ENCODE measurements around the gene APOBR.
"Not testable (repeated sequence)": the region's sequence is repeated elsewhere in the genome, so short reads cannot be mapped to it uniquely, and the experiment has no call there.

APOBR gene, protein sequence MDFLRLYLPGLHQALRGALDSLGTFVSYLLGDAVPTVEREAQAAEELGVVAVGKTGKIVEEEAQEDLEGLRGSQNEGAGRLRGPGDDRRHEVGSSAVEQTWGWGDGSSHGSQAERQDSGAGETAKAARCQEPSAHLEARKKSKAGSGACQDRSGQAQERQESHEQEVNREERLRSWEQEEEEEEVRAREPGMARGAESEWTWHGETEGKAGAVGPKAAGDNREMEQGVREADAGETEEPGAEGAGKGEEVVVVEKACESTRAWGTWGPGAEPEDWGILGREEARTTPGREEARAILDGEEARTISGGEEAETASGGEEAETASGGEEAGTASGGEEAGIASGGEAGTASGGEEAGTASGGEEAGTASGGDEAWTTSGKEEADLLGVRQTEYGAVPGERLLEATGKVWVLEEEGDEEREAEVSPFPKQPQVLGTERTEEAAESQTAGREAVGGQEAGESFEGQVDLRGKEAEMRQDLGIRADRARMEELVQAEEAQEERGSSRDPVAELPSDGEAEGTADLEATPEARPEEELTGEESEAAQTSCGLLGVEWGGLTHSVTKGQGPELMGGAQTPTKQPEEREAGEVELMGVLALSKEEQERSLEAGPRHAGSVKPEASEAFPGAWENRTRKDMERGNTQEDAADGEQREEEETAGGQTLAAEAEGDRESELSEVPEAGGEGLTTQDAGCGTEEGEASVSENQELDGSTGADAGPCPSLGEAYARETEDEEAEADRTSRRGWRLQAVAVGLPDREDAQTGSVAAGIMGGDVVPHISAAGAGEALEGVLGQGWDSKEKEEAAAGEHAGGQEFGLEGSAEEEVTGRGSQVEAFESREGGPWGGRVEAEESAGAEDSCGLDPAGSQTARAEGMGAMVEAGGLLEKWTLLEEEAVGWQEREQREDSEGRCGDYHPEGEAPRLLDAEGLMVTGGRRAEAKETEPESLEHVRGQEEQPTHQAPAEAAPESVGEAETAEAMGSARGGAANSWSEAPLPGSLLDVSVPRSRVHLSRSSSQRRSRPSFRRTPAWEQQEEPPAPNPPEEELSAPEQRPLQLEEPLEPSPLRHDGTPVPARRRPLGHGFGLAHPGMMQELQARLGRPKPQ

GRCh38 chr16:28494121-28494851 lies at the start of gene APOBR:
TSS of gene APOBR (plus strand) at chr16:28494643. CDS start at chr16:28494682, 39 bp downstream.
- DNase-seq: no peak

DNA sequence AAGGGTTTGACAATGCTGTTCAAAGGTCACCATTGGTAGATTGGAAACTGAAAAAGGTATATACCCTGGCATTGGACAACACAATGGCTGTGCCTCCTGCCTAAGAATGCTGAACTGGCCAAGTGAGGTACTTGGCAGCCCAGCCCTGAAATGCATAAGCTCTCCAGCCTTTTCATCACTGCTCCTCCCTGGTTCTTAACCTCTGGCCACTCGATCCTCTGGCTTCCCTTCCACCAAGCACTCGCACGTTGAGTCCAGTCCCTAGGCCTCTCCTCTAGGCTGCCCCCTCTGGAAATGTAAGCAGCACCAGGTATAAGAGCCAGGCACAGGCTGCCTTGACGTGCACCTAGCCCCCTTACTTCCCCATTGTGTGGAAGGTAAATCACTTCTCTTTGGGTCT lies 48.1 kb upstream of the APOBR start:
- not testable (repeated sequence) for DNase-seq

DNA sequence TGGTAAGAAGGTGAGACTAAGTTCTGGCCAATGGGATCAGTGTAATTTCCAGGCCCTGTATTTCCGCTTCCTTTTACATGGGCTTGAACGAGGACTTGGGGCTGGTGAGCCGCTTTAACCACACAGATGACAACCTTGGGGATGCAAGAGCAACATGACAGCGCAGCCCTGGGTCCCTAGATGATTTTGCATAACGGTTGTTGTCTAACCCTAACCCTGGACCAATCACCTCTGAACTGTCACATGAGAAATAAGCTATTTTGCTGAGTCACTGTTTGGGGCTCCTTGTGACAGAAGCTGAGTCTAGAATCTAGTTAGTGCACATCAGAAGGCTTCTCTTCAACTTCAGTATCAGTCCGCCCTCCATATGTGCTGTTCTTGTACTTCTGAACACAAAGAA lies 47.4 kb upstream of the APOBR start:
- not testable (repeated sequence) for DNase-seq

GRCh38 chr16:28473714-28474265 lies 20.7 kb upstream of the APOBR start:
- DNase-seq: no peak

DNA sequence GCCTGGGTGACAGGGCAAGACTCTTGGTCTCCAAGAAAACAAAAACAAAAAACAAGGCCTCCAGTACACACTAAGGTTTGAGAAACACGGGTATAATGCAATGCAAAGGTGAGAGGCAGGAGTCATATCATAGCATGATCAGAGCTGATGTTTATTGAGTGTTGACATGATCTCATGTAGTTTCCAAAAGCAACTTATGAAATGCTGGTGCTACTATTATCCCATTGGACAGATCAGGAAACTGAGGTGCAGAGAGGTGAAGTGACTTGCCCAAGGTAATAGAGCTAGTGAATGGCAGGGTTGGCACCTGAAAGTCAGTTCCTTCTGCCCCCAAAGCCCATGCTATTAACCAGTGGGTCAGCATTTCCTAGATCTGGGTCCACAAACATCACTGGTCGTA lies 19.2 kb upstream of the APOBR start:
- no peak for DNase-seq

DNA sequence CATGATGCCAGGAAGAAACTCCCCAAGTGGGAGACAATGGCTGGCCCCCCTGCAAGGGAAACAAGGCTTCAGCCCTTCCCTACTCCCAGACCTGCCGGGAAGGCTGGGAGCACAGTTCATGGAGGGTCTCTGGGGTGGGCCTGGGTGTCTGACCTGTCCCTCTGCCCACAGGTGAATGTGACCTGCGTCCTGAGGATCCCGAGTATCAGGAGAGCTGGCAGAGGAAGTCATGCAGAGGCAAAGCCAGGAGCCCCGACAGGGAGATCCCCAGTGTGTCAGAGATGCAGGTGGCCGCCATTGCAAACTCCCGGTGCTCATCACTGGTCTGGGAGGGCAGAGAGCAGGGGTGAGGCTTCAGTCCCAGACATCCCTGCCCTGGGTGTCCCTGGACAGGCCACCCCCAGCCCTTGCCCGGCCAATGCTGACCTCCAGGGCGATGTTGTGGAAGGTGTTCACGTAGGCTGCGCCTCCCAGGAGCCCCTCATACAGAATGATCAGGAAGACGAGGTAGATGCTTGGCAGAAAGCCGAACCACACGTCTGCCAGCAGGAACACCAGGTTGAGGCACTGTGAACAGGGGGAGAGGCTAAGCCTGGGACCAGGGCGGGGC lies 17.0 kb upstream of the APOBR start:
- DNase-seq: no peak

GRCh38 chr16:28478506-28479180 lies 15.8 kb upstream of the APOBR start:
- no peak for DNase-seq

- no peak for DNase-seq
Measured at GRCh38 chr16:28482026-28482425, 12.4 kb upstream of the APOBR start.

DNA sequence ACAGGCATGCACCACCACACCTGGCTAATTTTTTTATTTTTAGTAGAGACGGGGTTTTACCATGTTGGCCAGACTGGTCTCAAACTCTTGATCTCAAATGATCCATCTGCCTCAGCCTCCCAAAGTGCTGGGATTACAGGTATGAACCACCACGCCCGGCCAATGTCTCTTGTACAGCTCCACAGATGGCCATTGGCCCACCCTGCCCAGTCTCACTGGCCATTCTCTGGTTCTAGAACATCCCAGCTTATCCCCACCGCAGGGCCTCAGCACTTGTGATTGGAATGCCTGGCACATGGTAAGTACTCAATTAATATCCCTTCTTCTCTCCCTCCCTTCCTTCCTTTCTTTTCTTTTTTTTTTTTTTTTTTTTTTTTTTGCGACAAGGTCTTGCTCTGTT lies 11.1 kb upstream of the APOBR start:
- not testable (repeated sequence) for DNase-seq

DNA sequence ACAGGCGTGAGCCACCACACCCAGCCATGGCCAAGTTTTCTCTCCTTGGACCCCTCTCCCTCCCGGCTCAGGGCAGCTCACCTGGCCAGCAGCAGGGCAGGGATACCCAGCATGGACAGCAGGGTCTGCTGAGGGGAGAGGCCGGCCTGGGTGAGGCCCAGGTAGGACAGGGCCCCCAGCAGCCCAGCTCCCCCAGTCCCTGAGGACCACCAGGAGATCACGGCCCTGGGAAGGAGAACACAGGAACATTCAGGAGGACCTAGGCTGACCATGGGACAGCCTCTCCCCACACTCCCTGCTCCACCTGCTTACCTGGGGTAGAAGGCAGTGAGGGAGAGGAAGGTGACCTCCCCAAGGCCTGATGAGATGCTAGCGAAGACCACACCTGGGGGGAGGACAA lies 8.2 kb upstream of the APOBR start:
- DNase-seq: no peak

DNA sequence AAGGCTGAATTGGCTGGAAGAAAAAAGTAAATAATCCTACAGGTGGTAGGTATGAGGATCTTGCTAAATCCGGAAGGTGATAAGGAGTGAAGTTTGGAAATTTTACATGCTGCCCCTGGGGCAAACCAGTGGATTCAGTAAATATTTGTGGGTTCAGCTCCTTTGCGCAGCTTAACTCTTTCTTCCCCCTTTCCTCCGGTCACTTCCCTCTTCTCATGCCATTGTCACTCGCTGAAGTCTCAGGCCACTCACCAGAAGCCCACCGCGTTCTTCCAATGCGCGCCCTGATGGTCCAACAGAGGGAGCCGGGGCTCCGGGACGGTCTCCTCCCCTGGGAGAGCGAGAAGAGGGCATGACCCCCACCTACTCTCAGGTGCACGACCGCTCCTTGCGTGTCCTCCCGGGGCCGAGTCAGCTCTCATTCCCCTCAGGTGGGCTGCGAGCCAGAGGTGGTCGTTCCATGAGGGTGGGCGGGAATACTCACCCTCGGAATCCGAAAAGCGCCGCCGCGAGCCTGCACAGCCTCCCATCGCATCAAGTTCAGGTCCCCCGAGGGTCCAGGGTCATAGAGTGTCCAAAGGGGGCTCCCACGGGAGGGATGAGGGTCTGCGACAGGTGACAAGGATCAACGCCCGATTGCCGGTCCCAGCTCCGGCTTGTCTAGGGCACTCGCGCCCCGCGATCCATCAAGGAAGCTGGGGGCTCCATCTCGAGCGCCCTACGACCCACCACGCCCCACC lies 3.0 kb upstream of the APOBR start:
- no peak for DNase-seq

- DNase-seq: peak; percentile 88
Measured at GRCh38 chr16:28491970-28492474, 2.4 kb upstream of the APOBR start, which contains the start of gene CLN3. TSS of gene CLN3 (minus strand) at chr16:28492074. CDS start at chr16:28491759, 315 bp downstream.

GRCh38 chr16:28492511-28492910 lies 1.9 kb upstream of the APOBR start:
- DNase-seq: no peak

DNA sequence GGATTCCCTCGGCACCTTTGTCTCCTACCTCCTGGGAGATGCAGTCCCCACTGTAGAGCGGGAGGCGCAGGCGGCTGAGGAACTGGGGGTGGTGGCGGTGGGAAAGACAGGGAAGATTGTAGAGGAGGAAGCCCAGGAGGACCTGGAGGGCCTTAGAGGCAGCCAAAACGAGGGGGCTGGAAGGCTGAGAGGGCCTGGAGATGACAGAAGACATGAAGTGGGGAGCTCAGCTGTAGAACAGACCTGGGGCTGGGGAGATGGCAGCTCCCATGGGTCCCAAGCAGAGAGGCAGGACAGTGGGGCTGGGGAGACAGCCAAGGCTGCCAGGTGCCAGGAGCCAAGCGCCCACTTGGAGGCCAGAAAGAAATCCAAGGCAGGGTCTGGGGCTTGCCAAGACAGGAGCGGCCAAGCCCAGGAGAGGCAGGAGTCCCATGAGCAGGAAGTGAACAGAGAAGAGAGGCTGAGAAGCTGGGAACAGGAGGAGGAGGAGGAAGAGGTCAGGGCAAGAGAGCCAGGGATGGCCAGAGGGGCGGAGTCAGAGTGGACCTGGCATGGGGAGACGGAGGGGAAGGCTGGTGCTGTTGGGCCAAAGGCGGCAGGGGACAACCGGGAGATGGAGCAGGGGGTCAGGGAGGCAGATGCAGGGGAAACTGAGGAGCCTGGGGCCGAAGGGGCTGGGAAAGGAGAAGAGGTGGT lies 803 bp downstream of the APOBR start:
- no peak for DNase-seq

DNA sequence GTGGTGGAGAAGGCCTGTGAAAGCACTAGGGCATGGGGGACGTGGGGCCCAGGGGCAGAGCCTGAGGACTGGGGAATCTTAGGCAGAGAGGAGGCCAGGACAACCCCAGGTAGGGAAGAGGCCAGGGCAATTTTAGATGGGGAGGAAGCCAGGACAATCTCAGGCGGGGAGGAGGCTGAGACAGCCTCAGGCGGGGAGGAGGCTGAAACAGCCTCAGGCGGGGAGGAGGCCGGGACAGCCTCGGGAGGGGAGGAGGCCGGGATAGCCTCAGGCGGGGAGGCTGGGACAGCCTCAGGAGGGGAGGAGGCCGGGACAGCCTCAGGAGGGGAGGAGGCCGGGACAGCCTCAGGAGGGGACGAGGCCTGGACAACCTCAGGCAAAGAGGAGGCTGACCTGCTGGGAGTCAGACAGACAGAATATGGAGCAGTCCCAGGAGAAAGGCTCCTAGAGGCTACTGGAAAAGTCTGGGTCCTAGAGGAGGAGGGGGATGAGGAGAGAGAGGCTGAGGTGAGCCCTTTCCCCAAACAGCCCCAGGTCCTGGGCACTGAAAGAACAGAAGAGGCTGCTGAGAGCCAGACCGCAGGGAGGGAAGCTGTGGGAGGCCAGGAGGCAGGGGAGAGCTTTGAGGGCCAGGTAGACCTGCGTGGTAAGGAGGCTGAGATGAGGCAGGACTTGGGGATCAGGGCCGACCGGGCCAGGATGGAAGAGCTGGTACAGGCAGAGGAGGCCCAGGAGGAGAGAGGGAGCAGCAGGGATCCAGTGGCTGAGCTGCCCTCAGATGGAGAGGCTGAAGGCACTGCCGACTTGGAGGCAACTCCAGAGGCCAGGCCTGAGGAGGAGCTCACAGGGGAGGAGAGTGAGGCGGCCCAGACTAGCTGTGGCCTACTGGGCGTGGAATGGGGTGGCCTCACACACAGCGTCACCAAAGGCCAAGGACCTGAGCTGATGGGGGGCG lies 1.6 kb downstream of the APOBR start:
- no peak for DNase-seq

DNA sequence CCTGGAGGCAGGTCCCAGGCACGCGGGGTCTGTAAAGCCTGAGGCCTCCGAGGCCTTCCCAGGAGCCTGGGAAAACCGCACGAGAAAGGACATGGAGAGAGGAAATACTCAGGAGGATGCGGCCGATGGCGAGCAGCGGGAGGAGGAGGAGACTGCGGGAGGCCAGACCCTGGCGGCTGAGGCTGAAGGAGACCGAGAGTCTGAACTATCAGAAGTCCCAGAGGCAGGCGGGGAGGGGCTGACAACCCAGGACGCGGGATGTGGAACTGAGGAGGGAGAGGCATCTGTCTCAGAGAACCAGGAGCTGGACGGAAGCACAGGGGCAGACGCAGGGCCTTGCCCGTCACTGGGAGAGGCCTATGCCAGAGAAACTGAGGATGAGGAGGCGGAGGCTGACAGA lies 2.4 kb downstream of the APOBR start:
- DNase-seq: no peak

DNA sequence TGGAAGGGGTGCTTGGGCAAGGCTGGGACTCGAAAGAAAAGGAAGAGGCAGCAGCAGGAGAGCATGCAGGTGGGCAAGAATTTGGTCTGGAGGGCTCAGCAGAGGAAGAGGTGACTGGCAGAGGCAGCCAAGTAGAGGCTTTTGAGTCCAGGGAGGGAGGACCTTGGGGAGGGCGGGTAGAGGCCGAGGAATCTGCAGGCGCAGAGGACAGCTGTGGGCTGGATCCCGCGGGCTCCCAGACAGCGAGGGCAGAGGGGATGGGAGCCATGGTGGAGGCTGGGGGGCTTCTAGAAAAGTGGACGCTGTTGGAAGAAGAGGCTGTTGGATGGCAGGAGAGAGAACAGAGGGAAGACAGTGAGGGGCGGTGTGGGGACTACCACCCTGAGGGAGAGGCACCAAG lies 2.9 kb downstream of the APOBR start:
- no peak for DNase-seq

- no peak for DNase-seq
Measured at GRCh38 chr16:28497861-28498599, 3.6 kb downstream of the APOBR start.

Measured in COR-L47 (cell line).